ENCODE data around the gene MAGT1.
"Not testable (repeated sequence)": the region's sequence is repeated elsewhere in the genome, so short reads cannot be mapped to it uniquely, and the experiment has no call there.

Gene MAGT1

GRCh38 chrX:77930581-77930980 is 35.3 kb upstream of the MAGT1 start:
- no peaks in the 10 kb centered on the region for H3K4me1 Mint-ChIP-seq
- no peak for DNase-seq
- H3K4me3 Mint-ChIP-seq = no peak overlapping the region
- H3K36me3 Mint-ChIP-seq (ENCODE audit: low read depth) = peaks cover 7% of the 10 kb centered on the region
- no peaks in the 10 kb centered on the region for H3K27me3 Mint-ChIP-seq (ENCODE audit: low read depth, poor library complexity)
- TF ChIP-seq CTCF (IDR thresholded peaks at IDR 0.05) = no peak
- no peak overlapping the region for H3K27ac Mint-ChIP-seq
- peaks cover 44% of the 10 kb centered on the region for H3K9me3 Mint-ChIP-seq

GRCh38 chrX:77925764-77926163 is 30.5 kb upstream of the MAGT1 start:
- Mint-ChIP-seq H3K36me3 (ENCODE audit: low read depth) (peaks cover 11% of the 10 kb centered on the region), H3K4me3 (no peak overlapping the region), H3K4me1 (no peaks in the 10 kb centered on the region), H3K27ac (no peak overlapping the region), H3K27me3 (ENCODE audit: low read depth, poor library complexity) (no peaks in the 10 kb centered on the region), H3K9me3 (peaks cover 36% of the 10 kb centered on the region)
- no peak for DNase-seq
- no peak for TF ChIP-seq CTCF (IDR thresholded peaks at IDR 0.05)

GRCh38 chrX:77924320-77924859 is 29.2 kb upstream of the MAGT1 start:
- no peak for DNase-seq
- no peaks in the 10 kb centered on the region for H3K27me3 Mint-ChIP-seq (ENCODE audit: low read depth, poor library complexity)
- peaks cover 23% of the 10 kb centered on the region for H3K9me3 Mint-ChIP-seq
- H3K36me3 Mint-ChIP-seq (ENCODE audit: low read depth) = peaks cover 4% of the 10 kb centered on the region
- no peak overlapping the region for H3K27ac Mint-ChIP-seq
- no peaks in the 10 kb centered on the region for H3K4me1 Mint-ChIP-seq
- TF ChIP-seq CTCF (IDR thresholded peaks at IDR 0.05) = no peak
- no peak overlapping the region for H3K4me3 Mint-ChIP-seq

DNA sequence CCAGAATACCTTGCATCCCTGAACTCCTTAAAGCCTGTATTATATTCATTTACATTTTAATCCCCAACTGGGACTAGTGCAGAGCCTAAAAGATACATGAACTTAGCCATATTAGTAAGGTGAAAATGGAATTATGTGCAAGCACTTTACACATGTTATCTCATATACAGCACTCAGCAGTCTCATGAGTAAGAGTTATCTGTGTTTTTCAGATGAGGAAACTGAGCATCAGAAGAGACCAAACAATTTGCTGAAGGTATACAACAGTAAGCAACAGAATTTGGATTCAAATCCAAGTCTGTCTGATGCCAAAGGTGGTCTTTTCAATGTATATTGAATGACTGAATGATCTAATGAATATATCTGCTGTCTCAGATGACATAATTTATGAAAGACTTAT is 27.6 kb upstream of the MAGT1 start:
- no peak for DNase-seq
- Mint-ChIP-seq H3K4me3 (no peak overlapping the region), H3K4me1 (no peaks in the 10 kb centered on the region), H3K27ac (no peak overlapping the region), H3K9me3 (peaks cover 14% of the 10 kb centered on the region), H3K27me3 (ENCODE audit: low read depth, poor library complexity) (no peaks in the 10 kb centered on the region), H3K36me3 (ENCODE audit: low read depth) (peaks cover 4% of the 10 kb centered on the region)
- no peak for TF ChIP-seq CTCF (IDR thresholded peaks at IDR 0.05)

- peaks cover 19% of the 10 kb centered on the region for H3K9me3 Mint-ChIP-seq
- not testable (repeated sequence) for H3K36me3 Mint-ChIP-seq (ENCODE audit: low read depth); H3K4me1 Mint-ChIP-seq; DNase-seq; H3K4me3 Mint-ChIP-seq; H3K27ac Mint-ChIP-seq; H3K27me3 Mint-ChIP-seq (ENCODE audit: low read depth, poor library complexity)
Observed at GRCh38 chrX:77919370-77919769, 24.1 kb upstream of the MAGT1 start.

- Mint-ChIP-seq H3K4me3 (no peak overlapping the region), H3K36me3 (ENCODE audit: low read depth) (peaks cover 4% of the 10 kb centered on the region), H3K27ac (no peak overlapping the region), H3K9me3 (peaks cover 19% of the 10 kb centered on the region), H3K27me3 (ENCODE audit: low read depth, poor library complexity) (no peaks in the 10 kb centered on the region), H3K4me1 (no peaks in the 10 kb centered on the region)
- DNase-seq = no peak
- TF ChIP-seq CTCF (IDR thresholded peaks at IDR 0.05) = no peak
Observed at GRCh38 chrX:77918568-77918967, 23.3 kb upstream of the MAGT1 start.

Data from nephron progenitor cell (in vitro differentiated cells).